ENCODE data around the gene ZNF417.
"Not testable (repeated sequence)": the region's sequence is repeated elsewhere in the genome, so short reads cannot be mapped to it uniquely, and the experiment has no call there.

The ZNF417 gene

DNA sequence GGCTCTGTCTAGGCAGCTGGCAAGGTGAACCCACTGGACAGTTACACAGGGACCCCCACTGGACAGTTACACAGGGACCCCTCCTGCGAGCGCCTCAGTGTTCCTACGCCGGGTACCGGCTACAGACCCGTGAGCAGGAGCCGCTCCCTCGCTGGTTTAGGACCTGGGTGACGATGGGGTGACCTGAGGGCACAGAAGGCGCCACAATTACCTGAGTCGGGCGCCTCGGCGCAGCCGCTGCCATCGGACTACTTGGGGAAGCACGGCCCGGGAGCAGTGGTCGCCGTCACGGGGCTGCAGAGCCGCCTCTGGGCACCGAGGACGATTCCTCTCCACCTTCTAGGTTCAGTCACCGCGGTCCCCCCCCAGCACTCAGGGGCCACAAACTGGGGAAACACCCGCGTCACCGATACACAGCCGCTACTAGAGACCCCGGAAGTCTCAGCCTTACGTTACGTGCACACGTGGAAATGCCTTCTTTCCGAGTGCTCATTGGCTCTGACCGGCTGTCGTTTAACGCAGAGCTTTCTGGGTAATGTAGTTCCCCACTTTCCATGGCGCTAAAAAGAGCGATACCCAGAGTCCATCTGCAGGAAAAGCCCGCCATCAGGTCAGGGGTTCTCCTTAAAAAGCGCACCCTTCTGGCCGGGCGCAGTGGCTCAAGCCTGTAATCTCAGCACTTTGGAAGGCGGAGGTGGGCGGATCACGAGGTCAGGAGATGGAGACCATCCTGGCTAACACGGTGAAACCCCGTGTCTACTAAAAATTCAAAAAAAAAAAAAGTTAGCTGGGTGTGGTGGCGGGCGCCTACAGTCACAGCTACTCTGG, at the start of gene ZNF417:
Gene ZNF417 (minus strand): TSS at position 425 of the 828 bp plus-strand sequence. CDS start 181 bp downstream, at position 244.
- DNase-seq, result peak; percentile 83

DNA sequence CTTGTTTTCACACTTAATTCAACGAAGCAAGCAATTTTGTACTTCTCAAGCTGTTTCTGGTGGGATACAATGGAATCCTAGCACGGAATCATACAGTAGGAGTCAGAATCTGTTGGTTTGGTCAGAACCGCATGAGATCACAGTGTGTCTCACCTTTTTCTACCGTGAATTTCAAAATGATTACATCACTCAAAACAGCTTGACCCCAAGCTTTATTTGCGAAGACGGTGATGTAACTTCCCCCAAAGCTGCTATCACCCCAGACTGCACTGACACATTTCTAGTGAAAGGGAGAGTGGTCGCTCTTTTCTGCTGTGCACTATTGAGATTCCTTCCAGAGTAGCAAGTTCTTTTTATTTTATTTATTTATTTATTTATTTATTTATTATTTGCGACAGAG, 48.4 kb upstream of the ZNF417 start:
- no peak for DNase-seq

- no peak for DNase-seq
Measured at GRCh38 chr19:57961785-57962184, 45.4 kb upstream of the ZNF417 start.

DNA sequence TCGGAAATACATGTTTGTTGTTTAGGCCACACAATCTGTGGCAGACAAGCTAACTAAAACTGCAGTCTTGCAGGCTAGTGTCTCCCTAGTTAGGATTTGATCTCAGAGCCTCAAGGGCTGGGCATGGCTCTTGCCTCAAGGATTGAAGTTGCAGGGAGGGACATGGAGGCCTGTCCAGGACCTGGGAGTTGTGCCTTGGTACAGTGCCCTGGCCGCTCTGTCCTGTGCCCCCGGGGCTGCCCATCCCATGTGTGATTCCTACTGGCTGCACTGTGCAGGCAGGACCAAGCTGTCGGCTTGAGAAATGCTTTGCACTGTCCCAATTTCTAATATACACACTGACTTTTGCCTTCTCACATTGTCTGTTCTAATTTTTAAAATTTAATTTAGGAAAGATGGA, 38.6 kb upstream of the ZNF417 start:
- DNase-seq, result no peak

DNA sequence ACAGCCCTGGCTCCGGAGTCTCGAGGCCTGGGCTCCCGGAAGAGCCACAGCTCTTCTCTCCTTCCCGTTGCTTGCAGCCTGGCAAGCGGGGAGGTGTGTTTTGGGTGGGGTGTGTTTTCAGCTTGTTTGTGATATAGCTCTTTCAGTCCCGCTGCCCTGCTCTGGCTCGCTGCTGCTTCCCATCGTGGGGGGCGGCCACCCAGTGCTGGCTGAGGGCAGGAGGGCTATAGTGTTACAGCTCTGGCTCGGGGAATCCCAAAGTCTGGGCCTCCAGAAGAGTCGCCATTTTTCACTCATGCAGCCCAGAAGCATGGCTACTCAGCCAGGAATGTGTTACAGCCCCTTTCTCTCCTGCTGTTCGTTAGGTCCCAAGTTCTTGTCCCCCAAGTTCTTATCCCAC, 33.3 kb upstream of the ZNF417 start:
- no peak for DNase-seq

- DNase-seq, result no peak
Measured at GRCh38 chr19:57949296-57949695, 32.9 kb upstream of the ZNF417 start.

DNA sequence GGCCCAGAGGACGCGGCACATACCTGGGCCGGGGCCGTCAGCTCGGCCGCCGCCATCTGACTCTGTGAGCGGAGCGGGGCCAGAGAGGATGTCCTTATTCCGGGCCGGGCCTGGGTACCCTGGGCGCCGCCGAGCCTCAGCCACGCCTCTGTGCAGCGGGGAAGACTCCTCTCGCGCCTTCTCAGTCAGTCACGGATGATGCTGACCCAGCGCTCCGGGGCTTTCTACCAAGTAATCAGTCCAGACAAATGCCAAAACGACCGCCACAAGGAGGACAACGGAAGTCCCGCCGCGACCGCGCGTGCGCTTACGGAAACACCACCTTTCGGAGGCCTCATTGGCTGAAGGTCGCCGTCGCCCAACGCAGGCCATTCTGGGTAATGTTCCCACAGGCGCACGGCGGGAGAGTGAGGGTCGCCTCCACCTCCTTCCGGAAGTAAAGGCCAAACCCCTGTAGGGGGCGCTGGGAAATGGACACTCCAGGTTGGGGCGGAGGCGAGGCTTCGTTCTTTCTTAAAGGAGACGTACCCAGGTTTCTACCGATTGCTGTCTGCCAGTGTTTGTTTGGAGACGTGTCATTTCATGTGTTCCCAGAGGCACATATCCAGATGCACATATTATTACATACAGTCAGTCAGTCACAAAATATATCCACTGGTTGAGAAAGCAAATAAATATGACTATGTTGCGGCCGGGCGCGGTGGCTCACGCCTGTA, 31.2 kb upstream of the ZNF417 start, which contains the start of gene ZNF256:
Gene ZNF256 (minus strand): TSS at position 288 of the 716 bp plus-strand sequence. CDS start 232 bp downstream, at position 56.
- peak; percentile 90 for DNase-seq

GRCh38 chr19:57947088-57947418, 30.7 kb upstream of the ZNF417 start:
- no peak for DNase-seq

DNA sequence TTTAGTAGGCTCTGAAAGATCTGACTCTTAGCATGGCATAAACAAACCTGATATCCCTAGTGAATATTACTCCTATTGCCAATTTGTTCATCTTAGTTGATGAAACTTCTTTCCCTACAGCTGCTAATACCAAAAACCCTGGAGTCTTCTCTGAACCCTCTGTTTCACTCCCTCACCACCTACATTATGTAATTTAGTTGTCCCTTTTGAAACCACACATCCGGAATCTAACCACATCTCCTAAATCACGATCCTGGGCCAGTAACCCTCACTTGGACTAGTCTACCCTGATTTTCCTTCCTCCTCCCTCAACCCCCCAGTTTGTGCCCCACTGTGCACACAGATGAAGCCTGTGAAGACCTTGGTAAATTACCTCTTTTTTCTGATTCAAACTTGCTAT, 29.9 kb upstream of the ZNF417 start:
- DNase-seq, result no peak

GRCh38 chr19:57941593-57941992, 25.2 kb upstream of the ZNF417 start:
- DNase-seq, result no peak

GRCh38 chr19:57935731-57936130, 19.3 kb upstream of the ZNF417 start:
- no peak for DNase-seq

GRCh38 chr19:57934820-57935665, 18.7 kb upstream of the ZNF417 start, which contains the start of gene ZNF418:
ZNF418 (minus strand) TSS chr19:57935402; CDS start chr19:57933822, 1,580 bp downstream.
- peak; percentile 31 for DNase-seq

DNA sequence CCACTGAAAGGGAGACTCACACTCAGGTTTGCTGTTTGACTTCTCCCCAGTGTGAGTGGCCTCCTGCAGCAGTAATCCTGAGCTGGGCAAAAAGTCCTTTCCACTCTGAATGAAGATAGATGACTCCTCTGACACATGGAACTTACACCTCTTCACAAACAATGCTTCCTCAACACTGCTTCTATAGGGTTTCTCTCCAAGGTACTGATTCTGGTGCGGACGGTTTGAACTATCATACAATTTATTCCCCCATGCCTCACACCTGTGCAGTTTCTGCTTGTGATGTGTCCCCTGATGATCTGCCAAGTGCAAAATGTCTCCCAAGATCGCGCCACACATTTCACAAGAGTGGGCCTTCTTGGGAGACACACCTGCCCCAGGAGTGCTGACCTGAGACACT, 11.2 kb upstream of the ZNF417 start:
- no peak for DNase-seq

DNA sequence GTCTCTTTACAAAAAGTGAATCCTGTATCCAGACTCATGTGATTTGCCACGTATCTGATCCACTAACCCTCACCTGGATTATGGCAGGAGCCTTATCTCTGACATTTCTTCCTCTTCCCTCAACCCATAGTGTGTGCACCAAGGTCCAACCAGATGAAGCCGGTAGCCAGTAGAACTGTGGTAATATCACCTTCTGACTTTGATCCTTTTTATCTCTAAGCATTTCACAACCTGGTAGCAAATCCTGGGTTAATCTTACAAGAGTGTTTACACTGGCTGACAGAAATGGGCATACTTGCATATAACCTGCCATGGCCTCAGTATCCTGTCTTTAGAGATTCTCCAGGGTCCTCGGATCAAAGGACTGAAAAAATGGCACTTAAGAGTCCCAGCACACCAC, 1.9 kb downstream of the ZNF417 start:
- no peak for DNase-seq

DNA sequence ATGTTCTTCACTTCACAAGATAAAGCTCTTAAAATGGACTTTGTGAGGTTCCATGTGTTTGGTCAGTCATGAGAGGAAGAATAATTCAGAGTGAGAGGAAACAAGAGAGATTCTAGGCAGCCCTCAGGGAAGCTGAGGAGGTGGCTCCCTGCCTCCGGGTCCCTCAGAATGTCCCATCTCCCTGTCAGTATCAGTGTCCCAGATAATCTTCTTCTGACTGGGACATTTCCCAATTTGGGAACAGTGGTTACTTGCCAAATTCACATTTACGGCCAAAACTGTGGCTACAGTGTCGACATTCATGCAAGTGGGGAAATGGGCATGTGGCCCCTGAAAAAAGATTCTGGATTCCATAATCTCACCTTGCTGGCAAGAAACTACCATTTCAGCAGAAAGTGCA, 9.0 kb downstream of the ZNF417 start:
- no peak for DNase-seq

DNA sequence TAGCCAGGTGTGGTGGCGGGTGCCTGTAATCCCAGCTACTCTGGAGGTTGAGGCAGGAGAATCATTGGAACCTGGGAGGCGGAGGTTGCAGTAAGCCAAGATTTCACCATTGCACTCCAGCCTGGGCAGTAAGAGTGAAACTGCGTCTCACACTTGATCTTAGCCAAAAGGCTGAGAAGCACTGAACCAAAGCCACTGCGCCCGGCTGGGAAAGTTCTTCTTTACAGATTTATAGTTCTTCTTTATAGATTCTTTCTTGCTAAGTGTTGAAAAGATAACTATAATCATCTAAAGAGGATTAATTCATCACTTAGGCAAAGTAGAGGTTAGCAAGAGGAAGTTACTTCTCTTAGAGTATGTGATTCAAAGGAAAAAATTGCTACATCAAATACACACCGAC, 11.1 kb downstream of the ZNF417 start:
- no peak for DNase-seq

- no peak for DNase-seq
Measured at GRCh38 chr19:57903618-57904184, 12.7 kb downstream of the ZNF417 start.

DNA sequence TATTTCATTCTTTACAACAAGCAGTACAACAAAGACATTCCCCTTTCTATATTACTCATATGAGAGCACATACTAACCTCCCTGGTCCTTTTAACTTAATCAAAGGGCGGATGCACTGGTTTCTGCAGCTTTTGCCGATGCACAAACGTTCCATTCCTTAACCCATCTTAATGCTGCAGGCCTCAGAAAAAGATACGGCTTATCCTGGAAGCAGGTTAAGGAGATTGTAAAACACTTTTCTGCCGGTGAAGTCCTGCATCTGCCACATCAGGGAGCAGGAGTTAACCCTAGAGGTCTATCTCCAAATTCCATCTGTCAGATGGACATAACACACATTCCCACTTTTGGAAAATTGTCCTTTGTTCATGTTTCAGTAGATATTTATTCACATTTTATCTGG, 16.1 kb downstream of the ZNF417 start:
- no peak for DNase-seq

GRCh38 chr19:57890706-57891105, 25.7 kb downstream of the ZNF417 start:
- not testable (repeated sequence) for DNase-seq

DNA sequence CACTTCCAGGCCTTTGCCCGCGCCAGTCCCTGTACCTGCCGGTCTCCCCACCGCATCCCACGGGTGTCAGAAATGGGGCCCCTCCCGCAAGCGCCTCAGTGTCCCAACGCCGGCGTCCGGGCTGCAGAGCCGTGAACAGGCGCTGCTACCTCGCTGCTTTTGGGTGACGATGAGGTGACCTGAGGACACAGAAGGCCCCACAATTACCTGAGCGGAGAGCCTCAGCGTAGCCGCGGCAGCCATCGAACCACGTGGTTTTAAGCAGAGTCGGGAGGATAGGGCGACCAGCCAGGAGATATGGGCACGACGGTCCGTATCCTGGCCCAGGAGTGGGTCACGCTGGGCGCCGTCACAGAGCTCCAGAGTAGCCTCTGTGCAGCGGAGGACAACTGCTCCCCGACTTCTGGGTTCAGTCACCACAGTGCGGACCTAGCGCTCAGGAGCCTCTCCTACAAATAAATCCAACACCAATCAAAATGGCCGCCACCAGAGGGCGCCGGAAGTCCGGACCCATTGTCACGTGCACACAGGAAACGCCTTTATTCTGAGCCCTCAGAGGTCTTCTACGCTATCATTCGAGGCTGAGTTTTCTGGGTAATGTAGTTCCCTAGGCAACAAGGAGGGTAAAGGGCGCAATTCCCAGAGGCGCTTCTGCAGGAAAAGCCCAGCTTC, 27.7 kb downstream of the ZNF417 start, which contains the start of gene ZNF814:
Gene ZNF814 (minus strand): TSS at position 478 of the 672 bp plus-strand sequence. CDS start 235 bp downstream, at position 243.
- peak; percentile 79 for DNase-seq

DNA sequence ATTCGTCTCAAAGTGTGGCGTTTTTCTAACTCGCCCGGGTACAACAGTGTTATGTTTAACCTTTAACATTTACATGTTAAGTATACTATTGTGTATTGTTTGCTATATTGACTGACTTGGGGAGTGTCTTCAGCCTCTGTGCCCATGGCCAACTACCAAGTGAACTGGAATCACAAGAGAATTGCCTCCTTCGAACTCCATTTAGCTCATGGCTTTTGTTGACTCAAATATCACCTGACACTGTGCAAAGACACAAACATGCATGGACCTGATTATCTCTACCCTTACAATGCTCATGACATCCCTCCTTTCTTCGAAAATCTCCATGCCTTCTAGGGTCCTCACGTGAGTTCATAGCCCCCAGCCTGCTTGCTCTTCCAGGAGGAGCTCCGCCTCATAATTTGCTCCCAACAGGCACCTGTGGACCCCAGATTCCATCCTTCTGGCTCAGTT, 28.3 kb downstream of the ZNF417 start:
- DNase-seq, result no peak
